WI38 (cell line): ENCODE measurements around the gene PLEKHB2.
A peak's percentile ranks its signal among the peaks of the same experiment; 100 is the strongest.

Experiments used
- H3K4me3 ChIP-seq: 2 replicates; pipeline ENCODE4 v1.5.1; 2011; ENCODE audit warnings: low read depth, mild to moderate bottlenecking, control low read depth, low read length
- CTCF ChIP-seq: IDR thresholded peaks from 2 replicates; pipeline ENCODE4 v1.5.1; 2012; ENCODE audit warnings: low read depth, mild to moderate bottlenecking, control low read depth, low read length

PLEKHB2 gene

GRCh38 chr2:131105156-131105949 is at the start of gene PLEKHB2:
PLEKHB2 (plus strand) TSS chr2:131105336; CDS start chr2:131120942, 15,606 bp downstream.
- peak within 1 kb of the TSS; percentile 80 for H3K4me3 ChIP-seq
- no peak for TF ChIP-seq CTCF

GRCh38 chr2:131056204-131056931 is 48.8 kb upstream of the PLEKHB2 start:
- no peak for TF ChIP-seq CTCF

GRCh38 chr2:131056932-131057287 is 48.2 kb upstream of the PLEKHB2 start:
- no peak for TF ChIP-seq CTCF
- H3K4me3 ChIP-seq = no peak overlapping the region

More at GRCh38 chr2:131056204-131056931, 48.8 kb upstream of the PLEKHB2 start:
- H3K4me3 ChIP-seq = no peak overlapping the region

- H3K4me3 ChIP-seq = no peak overlapping the region
- no peak for TF ChIP-seq CTCF
These were observed 46.8 kb upstream of the PLEKHB2 start for GRCh38 chr2:131058214-131058843.

- TF ChIP-seq CTCF = no peak
- no peak overlapping the region for H3K4me3 ChIP-seq
These were observed 46.2 kb upstream of the PLEKHB2 start for GRCh38 chr2:131058920-131059319.

GRCh38 chr2:131063501-131064283 is 41.4 kb upstream of the PLEKHB2 start:
- no peak overlapping the region for H3K4me3 ChIP-seq
- TF ChIP-seq CTCF = no peak
